Activated CD8-positive, alpha-beta memory T cell treated with anti-CD3 and anti-CD28 coated beads for 24 hours (primary cell): Measurements from ENCODE around the gene CDC42EP3.

Experiments used
- DNase-seq: peaks from one replicate; pipeline ENCODE4 v3.0.0-alpha.2; 2020

CDC42EP3 gene, protein sequence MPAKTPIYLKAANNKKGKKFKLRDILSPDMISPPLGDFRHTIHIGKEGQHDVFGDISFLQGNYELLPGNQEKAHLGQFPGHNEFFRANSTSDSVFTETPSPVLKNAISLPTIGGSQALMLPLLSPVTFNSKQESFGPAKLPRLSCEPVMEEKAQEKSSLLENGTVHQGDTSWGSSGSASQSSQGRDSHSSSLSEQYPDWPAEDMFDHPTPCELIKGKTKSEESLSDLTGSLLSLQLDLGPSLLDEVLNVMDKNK

DNA sequence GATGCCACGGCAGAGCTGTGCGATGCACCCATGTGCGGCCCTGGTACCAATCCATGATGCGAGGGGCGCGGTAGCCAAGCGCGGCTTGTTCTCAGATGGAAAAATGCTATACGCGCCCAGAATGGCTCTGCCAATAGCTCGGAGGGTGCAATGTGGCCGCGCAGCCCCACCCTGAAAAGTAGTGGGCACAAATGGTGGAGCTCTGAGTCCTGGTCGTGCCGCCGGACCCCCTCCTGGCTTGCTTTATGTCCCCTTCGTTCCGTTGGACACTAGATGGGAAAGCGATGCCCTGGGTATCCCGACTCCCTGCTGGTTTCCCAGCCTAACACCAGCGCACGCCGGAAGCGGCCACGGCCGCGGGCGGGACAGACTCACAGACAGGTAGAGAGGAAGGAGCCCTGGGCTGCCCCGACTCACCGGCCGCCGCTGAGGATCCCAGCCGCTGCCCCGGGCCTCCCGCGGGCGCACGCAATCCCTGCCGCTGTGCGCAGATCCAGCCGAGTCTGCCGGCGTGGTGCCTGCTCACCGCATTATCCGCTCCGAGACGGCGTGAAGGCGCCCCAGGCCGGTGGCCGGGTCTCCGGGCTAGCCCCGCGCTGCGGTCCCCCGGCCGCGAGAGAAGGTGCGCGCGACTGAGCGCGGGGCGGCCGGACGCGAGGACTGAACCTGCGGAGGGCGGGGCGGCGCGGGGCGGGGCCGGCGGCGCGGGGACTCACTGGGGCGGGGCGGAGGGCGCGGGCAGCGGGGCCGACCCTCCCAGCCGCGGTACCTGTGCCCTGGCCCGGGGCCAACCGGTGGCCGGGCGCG is at the start of gene CDC42EP3:
TSS of gene CDC42EP3 (minus strand) at position 634 of the 807 bp plus-strand sequence. CDS start 25,055 bp downstream, outside the sequence.
- DNase-seq, result peak; percentile 87

DNA sequence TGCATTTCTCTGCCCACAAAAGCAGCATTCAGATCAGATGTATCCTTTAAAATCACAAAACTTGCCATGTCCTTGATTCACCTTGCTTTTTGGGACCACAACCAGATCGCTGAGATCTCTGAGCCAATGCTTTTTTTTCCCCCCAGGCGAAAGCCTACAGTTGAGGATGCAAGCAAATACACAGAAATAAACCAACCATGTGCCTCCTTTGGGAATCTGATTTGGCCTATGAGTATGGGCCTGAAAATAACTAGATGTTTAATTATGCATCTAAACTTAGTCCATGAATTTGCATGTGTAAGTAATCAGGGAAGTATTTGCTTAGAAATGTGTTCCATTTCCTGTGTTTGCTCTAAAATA is 49.7 kb upstream of the CDC42EP3 start:
- no peak for DNase-seq

DNA sequence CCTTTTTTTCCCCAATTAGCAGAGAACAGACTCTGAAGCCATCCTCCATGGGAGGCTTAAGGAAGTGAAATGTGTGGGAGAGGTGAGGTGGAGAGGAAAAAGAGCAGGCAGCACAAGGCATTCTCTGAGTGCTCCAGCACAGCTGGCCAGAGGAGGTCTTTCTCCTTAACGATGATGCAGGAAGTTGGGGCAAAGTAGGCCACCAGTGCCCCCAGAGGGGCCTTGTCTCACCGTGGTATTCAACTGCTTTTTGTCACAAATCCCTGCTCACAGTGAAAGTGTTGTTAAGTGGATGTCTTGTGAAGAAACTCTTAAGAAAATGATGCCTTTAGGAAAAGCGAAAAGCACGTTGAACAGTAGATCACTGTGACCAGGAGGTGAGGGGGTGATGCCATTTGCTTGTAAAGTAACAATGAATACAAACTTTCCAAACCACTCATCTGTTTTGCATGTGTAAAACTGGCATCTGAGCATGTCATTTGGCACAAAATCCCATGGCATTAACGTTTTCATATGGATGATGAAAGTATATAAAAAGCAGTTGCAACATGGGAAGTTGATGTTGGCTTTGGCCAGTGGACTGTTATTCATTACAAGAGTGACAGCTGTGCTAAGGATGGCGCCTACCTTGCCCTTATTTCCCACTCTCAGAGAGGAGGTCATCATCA is 49.2 kb upstream of the CDC42EP3 start:
- DNase-seq, result no peak

DNA sequence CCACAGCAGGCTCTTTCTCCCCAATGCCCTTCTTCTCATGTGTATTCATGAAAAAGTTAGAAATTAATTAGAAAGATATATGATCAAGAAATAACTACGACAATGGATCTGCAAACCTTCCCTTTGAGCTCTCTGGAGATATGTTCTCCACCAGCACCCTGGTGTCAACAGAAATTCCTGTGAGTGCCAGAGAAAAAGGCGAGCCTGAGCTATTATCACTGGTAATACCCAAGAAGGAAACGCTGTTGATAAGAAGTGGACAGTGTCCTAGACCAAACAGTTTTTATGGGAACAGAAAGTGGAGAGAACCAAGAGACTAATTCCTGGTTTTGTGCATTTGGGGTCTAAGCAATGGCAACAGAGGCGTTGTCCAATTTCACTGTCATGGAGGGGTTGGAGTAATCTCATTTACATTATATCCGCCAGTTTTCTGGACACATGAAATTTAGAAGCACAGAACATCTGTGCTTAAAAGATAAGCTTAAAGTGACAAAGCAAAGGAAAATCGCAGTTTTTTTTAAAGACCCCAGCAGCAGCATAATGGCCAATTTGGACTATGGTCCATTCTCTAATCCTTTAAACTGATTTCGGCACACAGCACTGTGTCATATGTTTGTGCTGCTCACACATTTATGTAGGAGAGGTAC is 47.2 kb upstream of the CDC42EP3 start:
- no peak for DNase-seq

DNA sequence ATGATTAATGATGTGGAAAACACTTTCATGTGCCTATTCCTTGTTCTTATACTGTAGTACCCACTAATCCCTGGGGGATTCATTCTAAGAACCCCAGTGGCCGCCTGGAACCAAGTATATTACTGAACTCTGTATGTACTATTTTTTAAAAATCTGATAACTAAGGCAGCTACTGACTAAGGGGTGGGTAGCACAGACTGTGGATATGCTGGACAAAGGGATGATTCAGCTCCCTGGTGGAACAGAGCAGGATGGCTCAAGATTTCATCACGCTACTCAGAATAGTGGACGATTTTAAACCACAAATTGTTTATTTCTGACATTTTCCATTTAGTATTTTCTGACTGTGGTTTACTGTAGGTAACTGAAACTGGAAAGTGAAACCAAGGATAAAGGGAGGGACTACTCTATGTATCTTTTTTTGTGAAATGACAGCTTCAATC is 41.8 kb upstream of the CDC42EP3 start:
- DNase-seq, result no peak

DNA sequence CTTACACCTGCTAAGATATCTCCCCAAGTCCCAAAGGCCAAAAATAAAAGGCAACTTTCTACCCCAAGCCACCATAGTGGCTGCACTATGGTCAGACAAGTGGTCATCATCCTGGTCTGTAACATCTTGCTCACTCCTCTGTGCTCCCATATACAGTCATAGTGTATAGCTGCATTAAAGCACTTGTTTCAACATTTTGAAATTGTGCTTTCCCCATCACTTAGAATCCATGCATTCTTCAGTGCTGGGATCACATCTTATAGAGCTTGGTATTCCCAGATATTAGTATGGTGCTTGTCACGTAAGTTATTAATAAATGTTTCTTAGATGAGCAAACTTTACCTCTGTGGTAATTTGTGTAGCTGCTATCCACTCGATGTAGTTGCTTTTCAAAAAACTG is 40.4 kb upstream of the CDC42EP3 start:
- no peak for DNase-seq

DNA sequence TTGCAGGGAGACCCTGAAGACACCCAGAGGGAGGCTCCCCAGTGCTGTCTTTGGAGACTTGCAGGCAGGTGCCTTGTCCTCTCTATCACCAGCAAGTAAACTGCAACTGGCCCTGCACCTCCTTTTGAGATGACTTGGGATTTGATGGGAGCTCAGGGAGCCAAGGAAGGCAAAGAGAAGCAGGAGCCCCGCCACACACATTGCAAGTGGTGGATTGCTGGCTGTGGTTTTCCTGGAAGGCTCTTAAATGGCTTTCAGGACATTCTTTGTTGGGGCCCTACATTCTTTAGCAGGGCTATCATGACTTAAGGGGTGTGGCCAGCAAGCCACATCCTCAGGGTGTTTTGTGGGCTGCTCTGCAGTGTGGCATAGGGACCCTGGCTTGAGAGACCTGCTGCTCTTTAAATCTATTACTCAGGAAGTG is 39.9 kb upstream of the CDC42EP3 start:
- no peak for DNase-seq

DNA sequence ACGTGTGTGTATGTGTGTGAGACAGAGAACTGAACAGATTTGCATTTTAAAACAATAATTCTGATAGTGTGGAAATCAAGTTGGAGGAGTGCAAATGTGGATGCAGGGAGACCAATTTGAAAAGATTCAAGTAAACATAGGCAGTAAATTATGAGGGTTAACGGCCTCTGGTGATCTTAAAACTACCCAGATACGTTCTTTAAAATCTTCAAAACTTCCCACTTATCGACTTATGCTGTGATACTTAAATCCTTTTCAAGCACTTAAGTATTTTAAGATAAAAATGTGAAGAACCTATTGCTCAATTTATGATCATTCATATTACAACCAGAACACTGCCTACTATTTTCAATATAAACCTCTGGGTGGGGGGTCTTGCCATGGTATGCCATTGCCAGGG is 37.7 kb upstream of the CDC42EP3 start:
- DNase-seq, result no peak

DNA sequence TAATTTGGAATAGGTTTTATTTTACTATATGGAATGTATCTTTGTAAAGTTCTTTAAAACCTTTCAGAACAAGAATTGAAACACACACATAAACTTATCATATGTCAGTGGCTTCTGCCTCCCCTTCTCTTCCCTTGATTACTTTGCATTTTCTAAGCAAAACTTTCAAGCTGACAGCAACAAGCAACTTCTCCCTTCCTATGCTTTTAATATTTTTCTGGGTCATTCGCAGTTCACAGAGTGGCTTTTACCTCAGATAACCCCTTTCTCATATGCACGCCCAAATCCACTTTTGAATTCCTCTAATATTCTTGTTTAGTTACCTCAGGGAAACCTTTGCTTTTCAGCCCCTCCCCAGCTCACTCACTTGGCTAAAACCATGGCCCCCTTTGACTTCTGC is 36.7 kb upstream of the CDC42EP3 start:
- DNase-seq, result no peak

DNA sequence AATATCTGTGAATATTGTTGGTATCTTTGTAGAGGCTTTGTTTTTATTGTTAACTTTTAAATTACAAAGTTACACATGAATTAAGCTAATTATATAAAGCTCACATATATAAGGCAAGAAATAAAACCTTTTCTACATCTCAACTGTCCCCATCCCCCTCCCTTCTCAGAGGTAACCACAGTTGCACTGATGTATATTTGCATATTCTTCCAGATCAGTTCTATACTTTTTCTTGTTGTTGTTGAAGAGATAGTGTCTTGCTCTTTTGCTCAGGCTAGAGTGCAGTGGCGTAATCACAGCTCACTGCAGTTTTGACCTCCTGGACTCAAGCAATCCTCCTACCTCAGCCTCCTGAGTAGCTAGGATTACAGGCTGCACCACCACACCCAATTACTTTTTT is 36.0 kb upstream of the CDC42EP3 start:
- no peak for DNase-seq

DNA sequence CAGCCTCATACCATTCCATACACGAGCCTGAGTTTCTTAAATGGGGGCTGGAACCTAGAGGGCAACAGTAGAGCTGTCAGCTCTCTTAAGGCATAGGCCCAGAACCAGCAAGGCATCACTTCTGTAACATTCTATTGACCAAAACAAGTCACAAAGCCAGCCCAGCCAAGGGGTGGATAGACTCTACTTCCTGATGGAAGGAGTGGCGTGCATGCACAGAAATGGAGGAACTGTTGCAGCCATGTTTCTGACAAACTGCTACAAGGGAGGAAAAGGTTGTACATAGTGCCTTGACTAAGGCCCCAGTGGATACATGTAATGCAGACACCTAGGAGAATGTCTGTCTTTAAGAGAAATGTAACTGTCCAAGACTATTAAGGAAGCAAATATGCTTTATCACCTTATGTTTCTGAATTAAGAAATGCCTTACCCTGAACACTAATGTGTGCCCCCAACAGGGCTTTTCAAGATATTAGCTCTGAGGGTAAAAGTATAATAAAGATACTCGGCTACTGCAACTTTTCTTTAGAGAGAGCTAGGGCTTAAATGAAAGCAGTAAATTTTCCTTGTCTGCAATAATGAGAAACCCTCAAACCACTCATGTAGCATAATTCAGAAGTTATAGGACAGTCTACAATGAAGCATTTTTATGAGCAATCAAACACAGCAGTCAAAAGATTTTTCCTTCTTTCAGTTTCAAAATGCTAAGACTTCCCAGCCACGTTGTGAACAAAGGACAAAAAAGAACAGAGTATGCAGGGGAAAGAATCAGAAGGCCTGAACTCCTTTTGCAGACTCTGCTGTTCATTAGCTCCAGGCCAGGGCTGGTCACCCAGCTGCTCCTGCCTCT is 35.1 kb upstream of the CDC42EP3 start:
- no peak for DNase-seq

DNA sequence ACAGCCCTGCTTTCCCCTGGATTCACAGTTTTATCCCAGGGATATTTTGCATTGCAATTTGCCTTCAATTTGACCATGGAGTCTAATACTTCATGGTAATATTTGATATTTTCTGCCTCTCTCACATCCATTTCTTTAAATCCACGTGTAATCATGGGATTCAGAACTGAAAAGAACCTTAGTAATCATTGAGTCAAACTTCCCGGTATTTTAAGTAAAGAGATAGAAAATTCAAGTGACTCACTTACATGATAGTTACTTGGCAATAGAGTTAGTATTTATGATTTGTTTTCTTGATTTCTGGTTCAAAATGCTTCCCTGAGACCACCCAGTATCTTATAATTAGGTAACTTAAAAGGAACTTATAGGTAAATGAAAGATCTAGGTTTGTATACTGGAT is 33.7 kb upstream of the CDC42EP3 start:
- DNase-seq, result no peak

DNA sequence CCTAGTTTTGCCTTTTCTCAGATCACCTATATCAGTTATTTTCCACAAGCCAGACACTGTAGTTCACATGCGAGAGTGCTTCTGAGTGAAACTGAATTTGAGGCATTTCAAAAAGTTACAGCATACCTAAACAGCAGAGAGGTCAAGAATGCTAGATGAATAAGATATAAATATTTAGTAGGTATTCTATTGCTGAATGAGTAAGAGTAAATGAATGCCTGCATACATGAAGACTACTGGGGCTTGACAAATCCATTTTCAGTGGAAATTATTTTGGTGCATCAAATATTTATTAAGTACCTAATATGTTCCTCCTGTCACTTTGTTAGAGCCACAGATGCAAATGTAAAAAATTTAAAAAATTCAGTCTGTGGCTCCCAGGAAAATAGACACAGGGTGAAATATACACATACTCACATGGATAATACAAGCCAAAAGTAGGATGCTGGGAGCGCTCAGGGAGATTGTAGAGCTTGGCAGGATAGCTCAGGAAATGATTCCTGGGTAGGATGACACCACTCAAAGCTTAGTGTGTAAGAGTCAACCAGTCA is 27.6 kb upstream of the CDC42EP3 start:
- no peak for DNase-seq

DNA sequence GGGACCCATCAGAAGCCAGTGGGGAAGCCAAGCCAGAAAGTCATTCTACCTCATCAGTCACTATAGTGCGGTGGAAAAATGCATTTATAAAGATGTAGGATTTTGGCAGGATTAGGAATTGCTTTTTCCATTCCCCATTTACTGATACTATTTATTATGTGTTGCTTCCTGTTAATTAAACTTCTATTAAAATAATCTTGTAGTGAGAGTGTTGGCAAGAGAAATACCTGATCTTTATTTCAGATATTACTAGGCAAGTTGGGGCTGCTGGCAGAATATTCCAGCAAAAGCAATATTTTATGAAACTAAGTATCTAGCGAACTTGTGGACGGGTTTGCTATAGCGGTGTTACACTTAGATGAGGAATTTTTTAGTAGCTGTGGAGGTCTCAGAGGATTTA is 23.9 kb upstream of the CDC42EP3 start:
- DNase-seq, result no peak

DNA sequence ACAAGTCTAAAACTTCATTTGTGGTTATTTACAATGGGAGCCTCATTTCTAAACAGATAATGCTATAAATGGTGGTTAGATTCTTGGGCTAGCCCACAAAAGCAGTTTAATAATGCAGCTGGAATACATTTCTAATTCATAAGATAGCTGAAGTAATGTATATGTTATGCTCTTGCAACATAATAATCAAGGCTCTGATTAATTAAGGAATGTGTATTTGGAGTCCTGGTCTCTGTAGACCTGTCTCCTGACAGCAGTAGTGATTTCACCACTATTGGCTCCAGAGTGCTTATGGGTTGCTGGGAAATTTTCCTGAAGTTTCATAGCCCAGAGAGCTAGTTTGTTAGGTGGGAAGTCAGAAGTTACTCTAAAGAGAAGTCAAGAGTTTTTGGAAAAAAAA is 21.3 kb upstream of the CDC42EP3 start:
- no peak for DNase-seq

DNA sequence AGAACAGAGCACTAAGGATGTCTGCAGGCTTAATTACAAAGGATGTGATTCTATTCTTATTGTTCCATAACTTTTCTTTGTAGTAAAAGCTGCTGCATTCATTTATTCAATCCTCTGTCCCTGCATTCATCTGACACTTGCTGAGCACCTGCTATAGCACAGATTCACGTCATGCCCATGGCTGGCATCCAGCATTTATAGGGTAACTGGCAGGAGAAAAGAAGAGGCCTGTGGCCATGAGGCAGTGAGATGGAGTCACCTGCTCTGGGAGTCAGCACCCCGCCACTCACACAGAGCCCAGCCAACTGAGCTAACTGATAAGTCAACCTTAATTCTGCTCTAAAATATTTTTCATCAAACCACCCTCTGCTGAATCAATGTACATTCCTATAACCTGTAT is 18.3 kb upstream of the CDC42EP3 start:
- no peak for DNase-seq

DNA sequence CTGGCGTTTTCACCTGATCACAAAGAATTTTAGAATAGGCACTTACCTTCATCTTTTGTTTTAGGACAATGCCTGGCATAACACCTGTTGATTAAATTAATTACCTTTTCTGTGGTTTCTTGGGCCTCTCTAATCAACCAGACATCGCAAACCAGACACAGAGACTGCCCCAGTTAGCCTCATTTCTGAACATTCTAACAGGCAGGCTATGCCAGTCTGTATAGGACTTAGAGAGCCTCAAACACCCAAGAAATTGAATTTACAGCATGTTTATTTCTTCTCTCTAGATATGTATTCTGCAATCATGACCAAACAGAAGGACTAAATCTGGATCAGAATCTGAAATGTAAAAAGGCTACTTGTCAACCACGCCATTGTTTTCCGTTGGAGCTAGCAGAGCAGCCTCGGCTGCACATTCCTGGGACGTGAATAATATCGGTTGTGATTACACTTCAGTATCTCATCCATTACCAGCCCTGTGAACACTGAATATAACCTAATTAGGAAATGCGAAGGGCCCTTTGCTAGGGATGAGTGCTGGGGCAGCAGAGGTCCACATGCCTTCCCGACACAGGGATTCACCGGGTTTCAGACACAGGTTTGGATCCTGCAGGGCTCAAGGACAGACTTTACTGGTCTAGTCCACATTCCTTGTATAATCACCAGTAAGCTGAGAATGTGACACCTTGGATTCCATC is 17.5 kb upstream of the CDC42EP3 start:
- DNase-seq, result no peak

DNA sequence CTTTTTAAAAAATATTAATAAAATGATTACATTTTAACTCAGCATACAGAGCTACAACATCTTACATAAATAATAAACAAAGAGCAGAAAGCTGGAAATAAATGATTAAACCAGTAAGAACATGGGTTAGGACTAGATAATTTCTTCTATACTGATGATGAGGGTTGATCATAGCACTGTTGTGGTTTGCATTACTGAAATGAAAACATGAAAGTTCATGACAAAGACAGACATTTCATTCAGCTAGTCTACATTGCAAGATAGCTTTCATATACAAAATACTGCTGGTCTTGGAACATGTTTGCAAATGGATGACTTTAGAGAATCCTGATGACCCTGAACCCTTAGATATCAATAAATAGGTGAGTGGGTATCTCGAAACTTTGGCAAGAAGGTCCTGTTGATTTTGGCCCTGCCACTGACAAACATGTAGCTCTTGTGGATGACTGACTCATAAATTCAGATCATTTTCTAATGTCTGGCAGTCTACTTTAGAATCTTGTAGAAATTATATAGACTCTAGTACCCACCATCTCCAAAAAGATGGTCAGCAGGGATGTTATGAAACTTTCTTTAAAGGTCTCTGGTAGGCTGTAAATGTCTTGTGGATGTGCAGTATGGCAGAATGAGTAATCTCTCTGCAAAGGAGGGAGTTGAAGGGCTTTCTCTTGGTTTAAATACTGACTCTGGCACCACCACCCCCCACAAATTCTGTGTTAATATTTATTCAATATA is 15.5 kb upstream of the CDC42EP3 start:
- DNase-seq, result no peak

DNA sequence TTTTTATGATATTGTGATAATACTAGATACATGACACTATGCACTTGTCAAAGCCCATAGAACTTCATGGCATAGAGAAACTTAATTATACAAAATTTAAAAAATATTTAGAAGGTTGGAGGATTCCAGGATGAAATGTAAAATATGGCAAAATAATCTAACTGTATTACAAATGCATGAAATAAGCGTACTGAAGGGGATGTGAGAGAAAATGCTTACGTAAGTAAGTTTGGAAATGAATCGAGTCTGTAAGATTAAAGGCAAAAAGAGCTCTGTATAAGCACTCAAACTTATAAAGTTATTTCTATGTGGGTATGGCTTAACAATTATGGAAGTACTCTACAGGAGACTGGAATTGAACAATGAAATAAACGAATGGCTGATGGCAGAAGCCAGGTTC is 13.4 kb upstream of the CDC42EP3 start:
- DNase-seq, result no peak

DNA sequence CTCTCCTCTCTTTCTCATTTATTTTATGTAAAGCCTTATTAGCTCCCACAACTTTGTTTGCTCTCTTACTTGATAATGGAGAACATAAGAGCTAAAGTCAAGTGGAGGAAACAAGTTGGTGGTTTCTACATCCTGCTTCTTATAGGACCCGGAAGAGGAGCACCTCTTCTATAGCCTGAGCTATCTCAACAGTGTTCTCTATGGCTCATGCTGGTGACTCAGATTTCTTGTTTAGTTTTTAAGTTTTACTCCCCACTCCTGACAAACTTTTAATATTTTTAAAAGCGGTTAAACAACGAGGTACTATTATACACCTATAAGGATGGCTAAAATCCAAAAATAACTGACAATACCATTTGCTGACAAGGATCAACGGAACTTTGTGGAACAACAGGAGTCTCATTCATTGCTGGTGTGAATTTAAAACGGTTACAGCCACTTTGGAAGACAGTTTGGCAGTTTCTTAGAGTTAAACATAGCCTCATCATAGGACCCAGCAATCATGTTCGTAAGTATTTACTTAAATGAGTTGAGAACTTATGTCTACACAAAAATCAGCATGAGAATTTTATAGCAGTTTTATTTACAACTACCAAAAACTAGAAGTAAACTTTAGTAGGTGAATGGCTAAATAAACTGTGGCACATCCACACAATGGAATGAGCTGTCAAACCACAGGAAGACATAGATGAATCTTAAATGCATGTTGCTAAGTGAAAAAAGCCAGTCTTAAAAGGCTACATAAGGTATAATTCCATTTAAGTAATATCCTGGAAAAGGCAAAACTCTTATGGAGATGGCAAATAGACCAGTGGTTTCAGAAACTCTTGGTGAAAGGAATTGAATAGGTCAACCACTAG is 12.7 kb upstream of the CDC42EP3 start:
- no peak for DNase-seq
